Neural cell (in vitro differentiated cells): ENCODE results near the gene HOXA2.

Experiments used
- EZH2 ChIP-seq: fragments of 200-600, 300-800 bp; shearing (Covaris generic), sonication (generic); IDR thresholded peaks from 2 replicates; pipeline ENCODE4 v1.6.1; 2014; ENCODE audit warnings: antibody characterized with exemption, low read length, borderline replicate concordance, mild to moderate bottlenecking; ENCODE audit not compliant: insufficient read depth, poor library complexity, severe bottlenecking
- MXI1 ChIP-seq: fragments of 450-650 bp; conservative IDR thresholded peaks from 2 replicates; pipeline ENCODE4 v1.6.1; 2014; ENCODE audit warnings: antibody characterized with exemption, mild to moderate bottlenecking; ENCODE audit not compliant: poor library complexity, severe bottlenecking
- POLR2AphosphoS5 ChIP-seq: IDR thresholded peaks from 2 replicates; pipeline ENCODE4 v1.6.1; 2012
- REST ChIP-seq: IDR thresholded peaks from 2 replicates; pipeline ENCODE4 v1.6.1; 2012; ENCODE audit warnings: borderline replicate concordance
- SMC3 ChIP-seq: fragments of 450-650 bp; conservative IDR thresholded peaks from 2 replicates; pipeline ENCODE4 v1.6.1; 2014; ENCODE audit warnings: antibody characterized with exemption, mild to moderate bottlenecking, moderate library complexity; ENCODE audit not compliant: poor library complexity
- TAF1 ChIP-seq: IDR thresholded peaks from 2 replicates; pipeline ENCODE4 v1.6.1; 2012; ENCODE audit warnings: low read depth
- TF ChIP-seq, protein P1 (sequence below): fragments of 450-650 bp; IDR thresholded peaks from 2 replicates; pipeline ENCODE4 v1.5.1; 2014; ENCODE audit warnings: antibody characterized with exemption, mild to moderate bottlenecking, moderate library complexity; ENCODE audit not compliant: poor library complexity, severe bottlenecking

DNA sequence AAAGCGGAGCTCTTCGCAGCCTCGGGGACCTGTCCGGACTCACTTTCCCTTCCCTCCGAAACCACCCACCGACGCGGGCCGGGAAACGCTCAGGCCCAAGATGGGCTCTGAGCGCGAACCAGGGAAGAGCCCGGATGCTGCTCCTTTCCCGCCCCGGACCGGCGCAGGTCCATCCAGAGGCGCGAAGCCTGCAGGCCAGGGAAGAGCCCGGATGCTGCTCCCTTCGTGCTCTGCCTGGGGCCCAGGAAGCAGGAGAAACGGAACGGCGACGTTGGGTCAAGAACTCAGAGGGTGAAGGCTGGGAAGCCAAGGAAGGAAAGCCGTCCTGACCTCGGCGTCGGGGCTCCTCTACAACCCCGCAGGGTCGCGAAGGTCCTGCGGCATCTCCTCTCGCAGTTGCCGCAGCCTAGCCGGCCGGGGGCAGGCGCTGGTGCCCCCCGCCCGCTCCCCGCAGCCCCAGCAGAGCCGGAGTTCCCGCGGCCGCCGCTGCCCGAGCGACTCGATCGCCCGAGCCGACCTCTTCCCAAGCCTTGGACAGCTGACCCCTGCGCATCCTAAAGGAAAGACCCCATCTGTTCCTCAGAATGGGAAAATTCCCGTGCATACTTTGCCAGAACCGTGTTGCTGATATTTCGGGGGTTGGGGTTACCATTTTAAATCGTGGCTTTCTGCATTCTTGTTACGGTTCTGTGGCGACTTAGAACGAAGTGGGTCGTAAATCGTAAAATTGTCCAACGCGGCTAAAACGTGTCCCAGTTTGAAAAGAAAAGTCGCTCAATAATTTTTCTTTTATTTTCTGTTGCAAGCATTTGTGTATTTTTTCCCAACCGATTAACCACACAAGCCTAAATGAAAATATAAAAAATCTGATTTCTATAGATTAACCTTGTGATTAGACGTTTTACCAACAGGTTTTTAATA lies 14.2 kb downstream of the HOXA2 start:
- TF ChIP-seq SMC3 (no peak), TAF1 (no peak), EZH2 (no peak), POLR2AphosphoS5 (no peak), REST (no peak), MXI1 (no peak)
- TF ChIP-seq, protein P1, sequence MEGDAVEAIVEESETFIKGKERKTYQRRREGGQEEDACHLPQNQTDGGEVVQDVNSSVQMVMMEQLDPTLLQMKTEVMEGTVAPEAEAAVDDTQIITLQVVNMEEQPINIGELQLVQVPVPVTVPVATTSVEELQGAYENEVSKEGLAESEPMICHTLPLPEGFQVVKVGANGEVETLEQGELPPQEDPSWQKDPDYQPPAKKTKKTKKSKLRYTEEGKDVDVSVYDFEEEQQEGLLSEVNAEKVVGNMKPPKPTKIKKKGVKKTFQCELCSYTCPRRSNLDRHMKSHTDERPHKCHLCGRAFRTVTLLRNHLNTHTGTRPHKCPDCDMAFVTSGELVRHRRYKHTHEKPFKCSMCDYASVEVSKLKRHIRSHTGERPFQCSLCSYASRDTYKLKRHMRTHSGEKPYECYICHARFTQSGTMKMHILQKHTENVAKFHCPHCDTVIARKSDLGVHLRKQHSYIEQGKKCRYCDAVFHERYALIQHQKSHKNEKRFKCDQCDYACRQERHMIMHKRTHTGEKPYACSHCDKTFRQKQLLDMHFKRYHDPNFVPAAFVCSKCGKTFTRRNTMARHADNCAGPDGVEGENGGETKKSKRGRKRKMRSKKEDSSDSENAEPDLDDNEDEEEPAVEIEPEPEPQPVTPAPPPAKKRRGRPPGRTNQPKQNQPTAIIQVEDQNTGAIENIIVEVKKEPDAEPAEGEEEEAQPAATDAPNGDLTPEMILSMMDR: no peak
